Upper lobe of left lung (tissue), 6 donors: ENCODE data around the gene TBXA2R. TPM values are rescaled to one million over a fixed set of nuclear protein-coding genes. Genes with fewer than 3 reads are reported as not detected.
A peak's percentile ranks its signal among the peaks of the same experiment; 100 is the strongest.

ENCODE experiments used
- ATAC-seq, 2 donors: fragments of 200-7000 bp; cut with Tn5 transposase; one replicate each; pipeline ENCODE4 v1.9.1; 2022; ENCODE audit warnings: mild to moderate bottlenecking in 2 of 2, moderate library complexity in 2 of 2; ENCODE audit not compliant: low FRiP score in 2 of 2
- DNase-seq, 2 donors: peaks; one replicate each; pipeline ENCODE4 v3.0.0-alpha.2; 2019 to 2020
- H3K27ac ChIP-seq, 4 donors: fragments of 200-600 bp; sonication (generic); one replicate each; pipeline ENCODE4 v1.5.1; 2016 to 2019
- H3K27me3 ChIP-seq, 4 donors: fragments of 200-600 bp; sonication (generic); one replicate each; pipeline ENCODE4 v1.5.1; 2017 to 2019
- H3K36me3 ChIP-seq, 4 donors: fragments of 200-600 bp; sonication (generic); one replicate each; pipeline ENCODE4 v1.5.1; 2016 to 2019
- H3K4me1 ChIP-seq, 4 donors: fragments of 200-600 bp; sonication (generic); one replicate each; pipeline ENCODE4 v1.5.1; 2018 to 2019
- H3K4me3 ChIP-seq, 4 donors: fragments of 200-600 bp; sonication (generic); one replicate each; pipeline ENCODE4 v1.5.1; 2017 to 2019; ENCODE audit warnings: mild to moderate bottlenecking in 2 of 4, moderate library complexity in 1 of 4
- H3K9me3 ChIP-seq, 4 donors: fragments of 200-600 bp; sonication (generic); one replicate each; pipeline ENCODE4 v1.5.1; 2018 to 2019
- CTCF ChIP-seq, 6 experiments: fragments of 450-650 bp in 4 of 6; fragments of 200-600 bp in 2 of 6; sonication (generic) in 2 of 6; IDR thresholded peaks; one replicate each; pipeline ENCODE4 v1.5.1; 2016 to 2019; ENCODE audit warnings: antibody characterized with exemption in 6 of 6
- EP300 ChIP-seq, 4 donors: sonication (generic); formaldehyde crosslinking; IDR thresholded peaks; one replicate each; pipeline ENCODE4 v1.5.1; 2017; ENCODE audit warnings: antibody characterized with exemption in 4 of 4, control low read depth in 2 of 4
- POLR2A ChIP-seq, 4 donors: fragments of 450-650 bp; IDR thresholded peaks; one replicate each; pipeline ENCODE4 v1.5.1; 2016 to 2017; ENCODE audit warnings: antibody characterized with exemption in 4 of 4, mild to moderate bottlenecking in 2 of 4
- POLR2AphosphoS5 ChIP-seq, 2 donors: sonication (generic); formaldehyde crosslinking; IDR thresholded peaks; one replicate each; pipeline ENCODE4 v1.5.1; 2017; ENCODE audit warnings: antibody characterized with exemption in 2 of 2
- WGBS, 2 donors: methylation state at CpG; one replicate each; pipeline ENCODE4 v1.1.5; 2017 to 2018; 5-methylcytosine and 5-hydroxymethylcytosine counted together
- total RNA-seq, 6 donors: library from RNA; depleted of rRNA in 4 of 6; stranded (reverse); fragments of >200 nt in 4 of 6; gene quantifications; one replicate each; pipeline versions ENCODE4 v1.1.0 to v1.2.1, GENCODE V29; 2016 to 2021
- donor health status: DM: no; HTN: no; CAD: no; lungs with moderate emphysema.
- donor health status: DM: no; HTN: yes; CAD: no; lungs with severe emphysema.

TBXA2R gene
- total RNA-seq, 6 donors from 2014 or later = 0.49 to 7.0 (median 2.6) TPM

- Histone ChIP-seq H3K36me3 (peaks cover 7 to 83% (median 65%) of the 10 kb centered on the region in 4 donors), H3K27me3 (no peaks in the 10 kb centered on the region), H3K4me1 (no peaks in the 10 kb centered on the region), H3K9me3 (no peaks in the 10 kb centered on the region), H3K4me3 (no peak overlapping the region), H3K27ac (no peak overlapping the region)
- DNase-seq (no peak), ATAC-seq (no peak)
- TF ChIP-seq EP300 (IDR thresholded peaks at IDR 0.05) (no peak), POLR2A (IDR thresholded peaks at IDR 0.05) (no peak), CTCF (IDR thresholded peaks at IDR 0.05) (no peak), POLR2AphosphoS5 (IDR thresholded peaks at IDR 0.05) (no peak)
- WGBS, 2 donors = 88 to 94% methylated on average over 9 to 17 of the region's 20 CpGs
Measured at GRCh38 chr19:3636962-3637361, 30.3 kb upstream of the TBXA2R start.

GRCh38 chr19:3636506-3636905, 29.8 kb upstream of the TBXA2R start:
- 90 to 97% methylated on average over 5 to 20 of the region's 20 CpGs for WGBS, 2 donors

DNA sequence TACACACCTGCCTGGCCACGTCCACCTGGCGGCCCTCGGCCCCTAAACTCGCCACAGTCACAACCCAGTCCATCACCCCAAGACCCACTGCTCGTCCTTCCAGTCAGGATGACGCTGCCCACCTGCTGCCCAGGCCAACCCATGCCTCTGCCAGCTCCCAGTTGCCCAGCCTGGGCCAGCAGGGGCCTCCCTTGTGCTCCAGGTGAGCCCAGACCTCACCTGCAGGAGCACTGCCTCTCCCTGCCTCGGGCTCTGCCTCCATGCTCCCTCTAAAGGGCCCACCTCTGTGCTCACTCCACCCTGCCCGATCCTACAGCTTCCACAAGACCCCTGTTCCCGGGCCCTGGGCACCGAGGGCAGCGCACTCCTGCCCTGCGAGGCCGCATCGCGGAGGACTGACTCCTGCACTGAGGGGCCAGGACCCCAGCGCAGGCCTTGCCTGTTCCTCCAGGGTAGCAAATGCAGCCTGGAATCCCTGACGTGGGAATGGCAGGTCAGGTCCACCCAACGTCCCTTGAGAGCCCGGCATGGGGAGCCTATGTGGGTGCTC, 27.9 kb upstream of the TBXA2R start:
- H3K4me3 ChIP-seq = no peak overlapping the region
- TF ChIP-seq POLR2AphosphoS5 (IDR thresholded peaks at IDR 0.05) = no peak
- TF ChIP-seq POLR2A (IDR thresholded peaks at IDR 0.05) = no peak
- no peak for TF ChIP-seq EP300 (IDR thresholded peaks at IDR 0.05)
- no peak for TF ChIP-seq CTCF (IDR thresholded peaks at IDR 0.05)
- H3K27ac ChIP-seq = no peak overlapping the region
- H3K36me3 ChIP-seq = peaks cover 1 to 72% (median 56%) of the 10 kb centered on the region in 4 donors
- H3K27me3 ChIP-seq = no peaks in the 10 kb centered on the region
- DNase-seq (peak in 1 of 2 donors; percentile 72), ATAC-seq (no peak)
- H3K9me3 ChIP-seq = no peaks in the 10 kb centered on the region
- WGBS, 2 donors = 97 to 99% methylated on average over 11 to 19 of the region's 19 CpGs
- no peaks in the 10 kb centered on the region for H3K4me1 ChIP-seq

More at GRCh38 chr19:3636506-3636905, 29.8 kb upstream of the TBXA2R start:
- Histone ChIP-seq H3K4me3 (no peak overlapping the region), H3K4me1 (no peaks in the 10 kb centered on the region), H3K36me3 (peaks cover 7 to 83% (median 65%) of the 10 kb centered on the region in 4 donors), H3K27me3 (no peaks in the 10 kb centered on the region), H3K27ac (no peak overlapping the region), H3K9me3 (no peaks in the 10 kb centered on the region)
- ATAC-seq = no peak
- DNase-seq = peak in 1 of 2 donors; percentile 85
- TF ChIP-seq POLR2A (IDR thresholded peaks at IDR 0.05) (no peak), EP300 (IDR thresholded peaks at IDR 0.05) (no peak), CTCF (IDR thresholded peaks at IDR 0.05) (no peak), POLR2AphosphoS5 (IDR thresholded peaks at IDR 0.05) (no peak)

DNA sequence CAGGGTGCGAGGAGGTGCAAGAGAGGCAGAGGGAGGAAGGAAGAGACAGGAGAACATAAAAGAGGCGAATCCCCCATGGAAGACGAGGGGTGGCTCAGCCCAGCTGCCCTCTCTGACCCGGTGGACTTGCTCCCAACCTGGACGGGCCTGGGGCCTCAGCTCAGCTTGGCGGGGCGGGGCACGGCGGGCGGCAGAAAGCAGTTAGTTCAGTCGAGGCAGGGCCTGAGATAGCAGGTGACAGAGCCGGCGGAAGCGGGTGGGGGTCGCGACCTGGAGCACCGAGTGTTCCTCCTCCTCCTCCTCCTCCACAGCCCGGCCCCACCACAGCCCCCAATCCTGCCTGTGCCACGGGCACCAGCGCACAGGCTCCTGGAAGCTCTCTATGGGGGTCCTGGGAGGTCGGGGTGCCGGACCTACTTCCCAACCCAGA, 26.9 kb upstream of the TBXA2R start:
- no peak overlapping the region for H3K4me3 ChIP-seq
- H3K9me3 ChIP-seq = no peaks in the 10 kb centered on the region
- TF ChIP-seq EP300 (IDR thresholded peaks at IDR 0.05) (no peak), CTCF (IDR thresholded peaks at IDR 0.05) (no peak), POLR2A (IDR thresholded peaks at IDR 0.05) (no peak), POLR2AphosphoS5 (IDR thresholded peaks at IDR 0.05) (no peak)
- H3K27ac ChIP-seq = no peak overlapping the region
- H3K36me3 ChIP-seq = peaks cover 0 to 62% (median 46%) of the 10 kb centered on the region in 4 donors
- H3K27me3 ChIP-seq = no peaks in the 10 kb centered on the region
- H3K4me1 ChIP-seq = no peaks in the 10 kb centered on the region
- DNase-seq (peak in 1 of 2 donors; percentile 85), ATAC-seq (no peak)
- WGBS, 2 donors = 88 to 90% methylated on average over 15 to 22 of the region's 22 CpGs
